H1 (cell line): Measurements from ENCODE around the gene DSE. TPM values are rescaled to one million over a fixed set of nuclear protein-coding genes. Genes with fewer than 3 reads are reported as not detected.

Source experiments
- BCL11A ChIP-seq, 2 experiments: IDR thresholded peaks; one replicate each; pipeline ENCODE4 v1.6.1; 2011; ENCODE audit warnings: low read depth in 2 of 2, low read length in 2 of 2, mild to moderate bottlenecking in 2 of 2
- CEBPB ChIP-seq: IDR thresholded peaks from 2 replicates; pipeline ENCODE4 v1.6.1; 2012; ENCODE audit warnings: low read depth, low read length
- CHD7 ChIP-seq: fragments of 300-600 bp; sonication (generic); IDR thresholded peaks from 2 replicates; pipeline ENCODE4 v1.7.1; 2012; ENCODE audit warnings: low read length, moderate library complexity, mild to moderate bottlenecking, inconsistent platforms; ENCODE audit not compliant: insufficient replicate concordance
- CREB1 ChIP-seq: IDR thresholded peaks from 2 replicates; pipeline ENCODE4 v1.6.1; 2012; ENCODE audit warnings: inconsistent platforms
- FOSL1 ChIP-seq: IDR thresholded peaks from 2 replicates; pipeline ENCODE4 v1.6.1; 2011; ENCODE audit warnings: mild to moderate bottlenecking, low read depth, low read length, moderate library complexity; ENCODE audit not compliant: insufficient read depth
- HDAC6 ChIP-seq: IDR thresholded peaks from one replicate; pipeline ENCODE4 v1.7.1; 2012; ENCODE audit warnings: low read depth, mild to moderate bottlenecking, inconsistent platforms, low read length, moderate library complexity
- MAFK ChIP-seq: IDR thresholded peaks from 2 replicates; pipeline ENCODE4 v1.6.1; 2012; ENCODE audit warnings: low read depth, mild to moderate bottlenecking, improper control_type of control experiment, low read length
- POLR2AphosphoS5 ChIP-seq: IDR thresholded peaks from 2 replicates; pipeline ENCODE4 v1.6.1; 2011; ENCODE audit warnings: low read depth, low read length
- RFX5 ChIP-seq: IDR thresholded peaks from 2 replicates; pipeline ENCODE4 v1.6.1; 2011; ENCODE audit warnings: low read depth, low read length, improper control_type of control experiment, borderline replicate concordance
- SAP30 ChIP-seq: fragments of 300-600 bp; sonication (generic); IDR thresholded peaks from 2 replicates; pipeline ENCODE4 v1.7.1; 2012; ENCODE audit warnings: low read length, moderate library complexity, mild to moderate bottlenecking, inconsistent platforms; ENCODE audit not compliant: insufficient read depth, insufficient replicate concordance
- SIN3A ChIP-seq, 2 experiments: IDR thresholded peaks in 1 of 2; conservative IDR thresholded peaks in 1 of 2; 2 replicates each; pipeline ENCODE4 v1.6.1; 2011 to 2012; ENCODE audit warnings: low read length in 2 of 2, improper control_type of control experiment in 1 of 2, low read depth in 1 of 2, mild to moderate bottlenecking in 1 of 2
- SP4 ChIP-seq: IDR thresholded peaks from 2 replicates; pipeline ENCODE4 v1.6.1; 2012; ENCODE audit warnings: low read length, inconsistent platforms
- polyA plus RNA-seq, 7 experiments: library from polyadenylated mRNA; depleted of rRNA in 3 of 7; stranded (reverse) in 5 of 7; unstranded in 2 of 7; fragments of >200 nt in 5 of 7; fragments of 200-250 nt in 2 of 7; gene quantifications; 1 replicate in 5 of 7; 2 replicates in 1 of 7; 4 replicates in 1 of 7; pipeline versions ENCODE4 v1.2.1 to v1.2.3, GENCODE V29; 2011 to 2013; ENCODE audit warnings: missing spikeins in 2 of 7, mixed read lengths in 2 of 7
- total RNA-seq: library from RNA; stranded (reverse); fragmentation: NEBNext Ultra II Directional; extraction: Animal tissue kit (Norgen Biotek cat#: 25700); gene quantifications from 2 replicates; pipeline ENCODE4 v1.2.1, GENCODE V29; 2021

Gene DSE
- total and polyA plus RNA-seq, 2 of the 8 experiments (the other 6 are each of a cell fraction or from before 2014, with no cell fraction given) = 32.5 to 94.4 TPM

- TF ChIP-seq CHD7 (no peak), POLR2AphosphoS5 (no peak), MAFK (no peak), RFX5 (no peak), SP4 (no peak), FOSL1 (no peak), HDAC6 (no peak), SIN3A (conservative IDR thresholded peaks at IDR 0.05 in 1 of 2, IDR thresholded peaks at IDR 0.05 in 1 of 2; ENCODE audit: low read depth in 1 of 2, low read length in 2 of 2) (no peak), CEBPB (no peak), CREB1 (no peak), BCL11A (IDR thresholded peaks at IDR 0.05; ENCODE audit: low read depth in 2 of 2, low read length in 2 of 2) (no peak), SAP30 (no peak)
Measured at GRCh38 chr6:116328528-116328903, 42.2 kb upstream of the DSE start (continued).
